Fibroblast of the aortic adventitia (primary cell): ENCODE data around the gene SLC9A4. TPM values are rescaled to one million over a fixed set of nuclear protein-coding genes. Genes with fewer than 3 reads are reported as not detected.

Source experiments
- DNase-seq: peaks from one replicate; pipeline ENCODE4 v3.0.0-alpha.2; 2010; ENCODE audit warnings: low read depth
- H3K4me3 ChIP-seq: 2 replicates; pipeline ENCODE4 v1.5.1; 2011; ENCODE audit warnings: low read depth, mild to moderate bottlenecking, control low read depth, low read length, moderate library complexity
- CTCF ChIP-seq: IDR thresholded peaks from 2 replicates; pipeline ENCODE4 v1.5.1; 2011; ENCODE audit warnings: mild to moderate bottlenecking, low read length, control low read depth, inconsistent platforms; ENCODE audit not compliant: insufficient read depth
- total RNA-seq: library from RNA; depleted of rRNA; stranded (reverse); fragments of >200 nt; gene quantifications from 2 replicates; pipeline ENCODE4 v1.2.3, GENCODE V29; 2012; ENCODE audit warnings: low replicate concordance

The SLC9A4 gene
- total RNA-seq, 1 donor = not detected

GRCh38 chr2:102523651-102524050, 50.6 kb downstream of the SLC9A4 start:
- H3K4me3 ChIP-seq = no peak overlapping the region
- DNase-seq = no peak
- no peak for TF ChIP-seq CTCF

GRCh38 chr2:102527086-102527485, 54.1 kb downstream of the SLC9A4 start:
- TF ChIP-seq CTCF = no peak
- DNase-seq = no peak
- no peak overlapping the region for H3K4me3 ChIP-seq

- no peak for DNase-seq
- H3K4me3 ChIP-seq = no peak overlapping the region
- TF ChIP-seq CTCF = no peak
Observed at GRCh38 chr2:102538491-102538890, 65.5 kb downstream of the SLC9A4 start.

- H3K4me3 ChIP-seq = no peak overlapping the region
- no peak for TF ChIP-seq CTCF
- DNase-seq = no peak
Observed at GRCh38 chr2:102540882-102541281, 67.9 kb downstream of the SLC9A4 start.

- DNase-seq = no peak
- no peak for TF ChIP-seq CTCF
- H3K4me3 ChIP-seq = no peak overlapping the region
Observed at GRCh38 chr2:102544182-102544581, 71.2 kb downstream of the SLC9A4 start.

- no peak overlapping the region for H3K4me3 ChIP-seq
- DNase-seq = no peak
- TF ChIP-seq CTCF = no peak
Observed at GRCh38 chr2:102547462-102547861, 74.4 kb downstream of the SLC9A4 start.

- DNase-seq = no peak
- H3K4me3 ChIP-seq = no peak overlapping the region
- no peak for TF ChIP-seq CTCF
Observed at GRCh38 chr2:102549027-102549426, 76.0 kb downstream of the SLC9A4 start.
